WTC11 (cell line): ENCODE measurements around the gene SERPINA6. TPM values are rescaled to one million over a fixed set of nuclear protein-coding genes. Genes with fewer than 3 reads are reported as not detected.

Experiments
- ATAC-seq: fragments of 200-7000 bp; cut with Tn5 transposase; 2 replicates; pipeline ENCODE4 v1.10.0; 2021; ENCODE audit warnings: mild to moderate bottlenecking, moderate library complexity
- CTCF ChIA-PET: fragments of 300-600 bp; sonication (Branson Sonifier 250); formaldehyde crosslinking; loops from one replicate; lab custom pipeline; 2021; ENCODE audit warnings: antibody characterized with exemption; lab: Charles Lee
- POLR2A ChIA-PET: fragments of 350-600 bp; sonication (Branson Sonifier 250); formaldehyde crosslinking; loops from one replicate; lab custom pipeline; 2021; ENCODE audit warnings: antibody characterized with exemption; lab: Charles Lee
- DNase-seq: peaks from one replicate; pipeline ENCODE4 v3.0.0; 2021; ENCODE audit warnings: low spot score
- H3K27ac Mint-ChIP-seq: 2 replicates; pipeline ENCODE4 v1.8.0; 2021; ENCODE audit warnings: mixed read lengths
- H3K27me3 Mint-ChIP-seq: 2 replicates; pipeline ENCODE4 v1.8.0; 2021; ENCODE audit warnings: low read depth, mild to moderate bottlenecking, moderate library complexity, mixed read lengths
- H3K36me3 Mint-ChIP-seq: 2 replicates; pipeline ENCODE4 v1.8.0; 2021; ENCODE audit warnings: mixed read lengths
- H3K4me1 Mint-ChIP-seq: 2 replicates; pipeline ENCODE4 v1.8.0; 2022; ENCODE audit warnings: mixed read lengths
- H3K4me3 Mint-ChIP-seq: 2 replicates; pipeline ENCODE4 v1.8.0; 2021; ENCODE audit warnings: mild to moderate bottlenecking, moderate library complexity, mixed read lengths
- H3K9me3 Mint-ChIP-seq: 2 replicates; pipeline ENCODE4 v1.8.0; 2021; ENCODE audit warnings: mixed read lengths
- EMX1 ChIP-seq: fragments of 250-450 bp; sonication (Bioruptor Pico); IDR thresholded peaks from 2 replicates; pipeline ENCODE4 v1.8.0; 2021; ENCODE audit warnings: mild to moderate bottlenecking
- FOXJ3 ChIP-seq: sonication (generic); formaldehyde crosslinking; IDR thresholded peaks from 2 replicates; pipeline ENCODE4 v1.9.0; 2021; ENCODE audit warnings: missing genetic modification reagents, mild to moderate bottlenecking, borderline replicate concordance
- FOXP1 ChIP-seq: sonication (generic); formaldehyde crosslinking; IDR thresholded peaks from 2 replicates; pipeline ENCODE4 v1.8.0; 2022; ENCODE audit warnings: missing genetic modification reagents, mild to moderate bottlenecking, moderate library complexity, borderline replicate concordance
- GABPB1 ChIP-seq: sonication (generic); formaldehyde crosslinking; IDR thresholded peaks from 2 replicates; pipeline ENCODE4 v1.8.1; 2023; ENCODE audit warnings: mild to moderate bottlenecking, missing genetic modification reagents
- HMGXB4 ChIP-seq: sonication (generic); formaldehyde crosslinking; IDR thresholded peaks from 2 replicates; pipeline ENCODE4 v1.8.1; 2023; ENCODE audit warnings: mild to moderate bottlenecking, moderate library complexity, missing genetic modification reagents
- KAT7 ChIP-seq: sonication (generic); formaldehyde crosslinking; IDR thresholded peaks from 2 replicates; pipeline ENCODE4 v1.8.1; 2023; ENCODE audit warnings: missing genetic modification reagents, mild to moderate bottlenecking, borderline replicate concordance
- NFE2L1 ChIP-seq: sonication (generic); formaldehyde crosslinking; IDR thresholded peaks from 2 replicates; pipeline ENCODE4 v1.8.1; 2023; ENCODE audit warnings: missing genetic modification reagents
- NFYB ChIP-seq: sonication (generic); formaldehyde crosslinking; conservative IDR thresholded peaks from 2 replicates; pipeline ENCODE4 v1.8.0; 2022; ENCODE audit warnings: low read depth, missing genetic modification reagents
- NR3C1 ChIP-seq: sonication (generic); formaldehyde crosslinking; conservative IDR thresholded peaks from 2 replicates; pipeline ENCODE4 v1.8.1; 2023; ENCODE audit warnings: low read depth, mild to moderate bottlenecking, missing genetic modification reagents
- SMAD3 ChIP-seq: sonication (generic); formaldehyde crosslinking; IDR thresholded peaks from 2 replicates; pipeline ENCODE4 v1.8.0; 2022; ENCODE audit warnings: missing genetic modification reagents, mild to moderate bottlenecking, borderline replicate concordance
- SOX15 ChIP-seq: fragments of 250-450 bp; sonication (Bioruptor Pico); IDR thresholded peaks from 2 replicates; pipeline ENCODE4 v1.9.0; 2021; ENCODE audit warnings: mild to moderate bottlenecking
- TEAD1 ChIP-seq: sonication (generic); formaldehyde crosslinking; IDR thresholded peaks from 2 replicates; pipeline ENCODE4 v1.8.0; 2022; ENCODE audit warnings: mild to moderate bottlenecking, missing genetic modification reagents
- ZNF121 ChIP-seq: sonication (generic); formaldehyde crosslinking; IDR thresholded peaks from 2 replicates; pipeline ENCODE4 v1.8.0; 2023; ENCODE audit warnings: missing genetic modification reagents
- ZNF671 ChIP-seq: fragments of 250-450 bp; sonication (Bioruptor Pico); IDR thresholded peaks from 2 replicates; pipeline ENCODE4 v1.8.0; 2021; ENCODE audit warnings: mild to moderate bottlenecking
- ZSCAN18 ChIP-seq: fragments of 250-450 bp; sonication (Bioruptor Pico); IDR thresholded peaks from 2 replicates; pipeline ENCODE4 v2.1.2; 2022; ENCODE audit warnings: mild to moderate bottlenecking, moderate library complexity
- total RNA-seq: library from RNA; stranded (reverse); gene quantifications from 3 replicates; pipeline ENCODE4 v1.2.3, GENCODE V29; 2021

SERPINA6 gene
- total RNA-seq, 1 experiment from 2014 or later = 0.15 TPM

- TF ChIP-seq SMAD3 (CRISPR knock-in tag) (no peak), HMGXB4 (no peak)
Measured at GRCh38 chr14:94360945-94361565, 37.9 kb upstream of the SERPINA6 start (continued).

- no peak for DNase-seq
- H3K36me3 Mint-ChIP-seq = no peaks in the 10 kb centered on the region
- no peak overlapping the region for H3K27ac Mint-ChIP-seq
- no peaks in the 10 kb centered on the region for H3K27me3 Mint-ChIP-seq
- H3K4me1 Mint-ChIP-seq = peaks cover 16% of the 10 kb centered on the region
- H3K4me3 Mint-ChIP-seq = no peak overlapping the region
- ATAC-seq = no peak
- ChIA-PET POLR2A (no interaction called here), CTCF (interaction anchor here (0.9 to 3.1 kb wide), 4 partner anchors 17 to 192 kb away, joined by 3 to 23 read pairs (median 9); no protein-coding TSS in a partner anchor)
- peaks cover 11% of the 10 kb centered on the region for H3K9me3 Mint-ChIP-seq
- TF ChIP-seq FOXJ3 (CRISPR knock-in tag) = no peak
- no peak for TF ChIP-seq TEAD1 (CRISPR knock-in tag)
- TF ChIP-seq FOXP1 = no peak
- TF ChIP-seq ZSCAN18 = no peak
- TF ChIP-seq EMX1 = no peak
- TF ChIP-seq KAT7 (CRISPR knock-in tag) = no peak
- no peak for TF ChIP-seq NR3C1 (CRISPR knock-in tag)
- TF ChIP-seq NFYB = no peak
- no peak for TF ChIP-seq ZNF121
Measured at GRCh38 chr14:94357166-94357565, 34.0 kb upstream of the SERPINA6 start.

- no peak for DNase-seq
- no peak for TF ChIP-seq ZNF671 (CRISPR knock-in tag)
- TF ChIP-seq EMX1 = no peak
- TF ChIP-seq SOX15 (CRISPR knock-in tag) = no peak
- TF ChIP-seq, all 79 proteins: peak for 0
- CTCF ChIA-PET = interaction anchor here (0.9 to 3.1 kb wide), 10 partner anchors 10 to 194 kb away, joined by 3 to 23 read pairs (median 5); no protein-coding TSS in a partner anchor
- ATAC-seq = no peak
- Mint-ChIP-seq H3K27me3 (no peaks in the 10 kb centered on the region), H3K4me3 (no peak overlapping the region), H3K36me3 (0 out of 2 replicates have a peak, but pooled peaks cover 3% of the 10 kb centered on the region), H3K27ac (no peak overlapping the region; the same call in 1 of the 2 replicates), H3K4me1 (peaks cover 16% of the 10 kb centered on the region), H3K9me3 (peaks cover 18% of the 10 kb centered on the region)
- POLR2A ChIA-PET = no interaction called here
Measured at GRCh38 chr14:94356379-94357056, 33.4 kb upstream of the SERPINA6 start.

GRCh38 chr14:94355191-94355794, 32.2 kb upstream of the SERPINA6 start:
- TF ChIP-seq NFE2L1 (CRISPR knock-in tag) (no peak), GABPB1 (CRISPR knock-in tag) (peak; percentile 34)
- ATAC-seq = peak; percentile 98
- ChIA-PET POLR2A (no interaction called here), CTCF (interaction anchor here (0.5 to 3.1 kb wide), 20 partner anchors 8 to 416 kb away, joined by 3 to 23 read pairs (median 5); partner anchors contain the start of genes SERPINA2 and SERPINA6)
- Mint-ChIP-seq H3K4me1 (peaks cover 16% of the 10 kb centered on the region), H3K4me3 (no peak overlapping the region), H3K9me3 (peaks cover 21% of the 10 kb centered on the region), H3K27me3 (no peaks in the 10 kb centered on the region), H3K27ac (peak overlapping the region; percentile 20; the same call in 1 of the 2 replicates), H3K36me3 (0 out of 2 replicates have a peak, but pooled peaks cover 3% of the 10 kb centered on the region)
- DNase-seq = peak; percentile 69
